22Rv1 (cell line): ENCODE data around the gene EMC6.

Experiments used
- H3K27ac ChIP-seq: fragments of 450-650 bp; 2 replicates; pipeline ENCODE4 v1.5.1; 2017
- CTCF ChIP-seq: fragments of 450-650 bp; IDR thresholded peaks from 2 replicates; pipeline ENCODE4 v1.5.1; 2017; ENCODE audit warnings: mild to moderate bottlenecking
- ZFX ChIP-seq: fragments of 450-650 bp; IDR thresholded peaks from 2 replicates; pipeline ENCODE4 v1.6.1; 2017; ENCODE audit warnings: antibody characterized with exemption, borderline replicate concordance

The EMC6 gene

GRCh38 chr17:3690094-3690715 lies 21.6 kb downstream of the EMC6 start:
- no peak overlapping the region for H3K27ac ChIP-seq
- no peak for TF ChIP-seq ZFX
- no peak for TF ChIP-seq CTCF

- TF ChIP-seq ZFX (no peak), CTCF (peak; percentile 12; the same call in 1 of the 2 replicates)
- no peak overlapping the region for H3K27ac ChIP-seq
These were observed 23.0 kb downstream of the EMC6 start for GRCh38 chr17:3691617-3692067.

GRCh38 chr17:3692346-3692745 lies 23.7 kb downstream of the EMC6 start:
- no peak for TF ChIP-seq ZFX
- no peak overlapping the region for H3K27ac ChIP-seq

GRCh38 chr17:3693141-3693540 lies 24.5 kb downstream of the EMC6 start:
- no peak overlapping the region for H3K27ac ChIP-seq

GRCh38 chr17:3693829-3694231 lies 25.2 kb downstream of the EMC6 start:
- TF ChIP-seq CTCF (no peak), ZFX (no peak)
- no peak overlapping the region for H3K27ac ChIP-seq

More at GRCh38 chr17:3693141-3693540, 24.5 kb downstream of the EMC6 start:
- no peak for TF ChIP-seq CTCF
- TF ChIP-seq ZFX: no peak

- H3K27ac ChIP-seq: peak overlapping the region; percentile 65
- TF ChIP-seq CTCF (no peak), ZFX (no peak)
These were observed 26.6 kb downstream of the EMC6 start for GRCh38 chr17:3695129-3695722.

GRCh38 chr17:3695723-3696411 lies 27.3 kb downstream of the EMC6 start, which contains the start of gene P2RX5:
TSS of gene P2RX5 (minus strand) at chr17:3696155. CDS start at chr17:3696005, 150 bp downstream.
- TF ChIP-seq CTCF (no peak), ZFX (no peak)
- peak within 1 kb of the TSS; percentile 65 for H3K27ac ChIP-seq
